HG03439 (cell line): Measurements from ENCODE around the gene C9orf78.

ENCODE experiments used
- ATAC-seq: cut with Tn5 transposase; IDR thresholded peaks from one replicate; pipeline ENCODE4 v1.9.1; 2021; ENCODE audit warnings: mild to moderate bottlenecking, moderate library complexity; ENCODE audit not compliant: unreplicated experiment

C9orf78 gene

GRCh38 chr9:129778469-129778868 lies 56.6 kb downstream of the C9orf78 start:
- no peak for ATAC-seq

GRCh38 chr9:129777769-129778130 lies 57.3 kb downstream of the C9orf78 start:
- no peak for ATAC-seq
